Heart right ventricle (tissue), 16 donors: ENCODE results near the gene FASN. TPM values are rescaled to one million over a fixed set of nuclear protein-coding genes. Genes with fewer than 3 reads are reported as not detected.
A peak's percentile ranks its signal among the peaks of the same experiment; 100 is the strongest.

Experiments
- ATAC-seq, 8 donors: fragments of 200-7000 bp; cut with Tn5 transposase; one replicate each; pipeline ENCODE4 v1.9.1; 2020; ENCODE audit warnings: mild to moderate bottlenecking in 8 of 8, moderate library complexity in 8 of 8, moderate number of reproducible peaks in 1 of 8
- DNase-seq, 2 donors: peaks; one replicate each; pipeline ENCODE4 v3.0.0-alpha.2; 2020
- H3K27ac ChIP-seq, 10 donors: fragments of 200-600 bp; sonication (generic) in 2 of 10; one replicate each; pipeline versions ENCODE4 v1.5.0 to v1.8.0; 2020 to 2022; ENCODE audit warnings: mild to moderate bottlenecking in 3 of 10
- H3K27me3 ChIP-seq, 7 donors: fragments of 200-600 bp; one replicate each; pipeline ENCODE4 v1.8.0; 2021 to 2022; ENCODE audit warnings: mild to moderate bottlenecking in 2 of 7
- H3K36me3 ChIP-seq, 9 donors: fragments of 200-600 bp; sonication (generic) in 1 of 9; one replicate each; pipeline versions ENCODE4 v1.5.0 to v1.8.0; 2020 to 2022; ENCODE audit warnings: mild to moderate bottlenecking in 2 of 9
- H3K4me1 ChIP-seq, 9 donors: fragments of 200-600 bp; sonication (generic) in 1 of 9; one replicate each; pipeline versions ENCODE4 v1.5.0 to v1.8.0; 2020 to 2022; ENCODE audit warnings: mild to moderate bottlenecking in 4 of 9
- H3K4me3 ChIP-seq, 10 donors: fragments of 200-600 bp; sonication (generic) in 2 of 10; one replicate each; pipeline versions ENCODE4 v1.5.0 to v1.8.0; 2020 to 2022; ENCODE audit warnings: mild to moderate bottlenecking in 7 of 10, moderate library complexity in 2 of 10
- H3K9me3 ChIP-seq, 11 donors: fragments of 200-600 bp in 10 of 11; sonication (generic) in 2 of 11; one replicate each; pipeline versions ENCODE4 v1.5.0 to v1.8.0; 2013 to 2022; ENCODE audit warnings: mild to moderate bottlenecking in 2 of 11, control low read depth in 1 of 11, moderate library complexity in 1 of 11
- WGBS, 2 donors: extraction: QIAGEN DNeasy Blood & Tissue Kit; methylation state at CpG; one replicate each; pipeline ENCODE4 v1.1.7; 2013; ENCODE audit warnings: inconsistent platforms in 1 of 2; 5-methylcytosine and 5-hydroxymethylcytosine counted together
- intact Hi-C, 10 donors: fragments of 100-400 bp; cut with DNase I; formaldehyde crosslinking; loops; one replicate each; pipeline versions ENCODE4 v1.11.1 to v1.14.2; 2022
- polyA plus RNA-seq, 2 donors: library from polyadenylated mRNA; stranded (reverse); fragments of 200-250 nt; gene quantifications; one replicate each; pipeline ENCODE4 v1.2.3, GENCODE V29; 2013
- total RNA-seq, 10 donors: library from RNA; stranded (reverse); fragmentation: NEBNext Ultra II Directional in 3 of 10; extraction: Animal tissue kit (Norgen Biotek cat#: 25700) in 3 of 10; gene quantifications; one replicate each; pipeline versions ENCODE4 v1.2.1 to v1.2.4, GENCODE V29; 2021 to 2023
- TF ChIP-seq, protein P1 (sequence below), 9 donors: fragments of 200-600 bp; sonication (generic) in 2 of 9; IDR thresholded peaks; one replicate each; pipeline versions ENCODE4 v1.5.0 to v1.8.0; 2021 to 2022; ENCODE audit warnings: antibody characterized with exemption in 9 of 9, mild to moderate bottlenecking in 5 of 9, moderate library complexity in 1 of 9
- donor health status: Arrhythmogenic right ventricular cardiomyopathy.
- donor health status: ischemic (EF 13 %, LVEDD 7.1; RV severe dilation, severe dysfunction).
- donor health status: healthy with polysubstance abuse.
- donor health status: DM: no; HTN: yes; CAD: no.
- donor health status: DM: no; HTN: no; CAD: no.
- donor health status: ischemic (EF 25% LVEDD 6.9; RV normal size, moderate dysfunction).
- donor health status: ischemic (EF 25% LVEDD 5.7; RV mildly dilated, moderate dysfunction).
- donor health status: healthy.
- donor health status: DM: yes; HTN: yes; CAD: no.
- donor health status: Ischemic cardiomyopathy.
- donor health status: ischemic (EF 35%, LVEDD 5.7; RV mildly dilated, moderate dysfunction).
- donor health status: nonischemic (EF 11% LVEDD 7.7; RV severe dilation, severe dysfunction).
- donor health status: DM: yes; HTN: yes; CAD: no.
- donor health status: PGD.
- donor health status: ischemic (EF 29% LVEDD 5.4; RV normal size, mild dysfunction).
- donor health status: nonischemic (EF 23%, LVEDD 6.1; RV moderate dilation, normal function).

Gene FASN
- total and polyA plus RNA-seq, 12 donors: 9.0 to 62.4 (median 20.4) TPM

DNA sequence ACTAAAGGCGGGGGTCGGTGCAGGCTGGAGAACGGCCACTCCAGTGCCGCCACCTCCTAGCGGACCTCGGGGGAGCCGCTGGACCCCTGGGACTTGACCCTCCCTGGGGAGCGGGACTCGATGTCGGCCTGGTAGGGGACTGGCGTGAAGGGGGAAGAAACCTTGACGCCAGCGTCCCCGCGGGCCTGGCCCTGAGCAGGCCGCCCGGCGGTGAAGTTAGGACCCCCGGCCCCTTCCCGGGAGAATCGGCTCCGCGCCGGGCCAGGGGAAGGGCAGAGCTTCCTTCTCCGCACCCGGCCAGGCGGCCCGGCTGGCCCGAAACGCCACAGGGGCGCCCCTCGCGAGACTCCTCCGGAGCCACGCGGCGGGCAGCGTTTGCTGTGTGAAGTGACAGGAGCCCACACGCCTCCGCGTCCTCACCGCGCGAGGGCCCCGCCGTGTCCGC lies 32.8 kb downstream of the FASN start:
- Histone ChIP-seq H3K36me3 (peaks cover 0 to 40% (median 14%) of the 10 kb centered on the region in 9 donors), H3K27me3 (no peaks in the 10 kb centered on the region), H3K9me3 (no peaks in the 10 kb centered on the region), H3K4me3 (peak overlapping the region; percentile 61 to 100 (median 94)), H3K27ac (peak overlapping the region in 9 of 10 donors; percentile 72 to 97 (median 88)), H3K4me1 (peaks cover 17 to 31% (median 23%) of the 10 kb centered on the region in 9 donors)
- WGBS, 2 donors: 1% methylated on average over 45 to 47 of the region's 47 CpGs
- intact Hi-C loops: no loop called here
- DNase-seq: peak in 1 of 2 donors; percentile 29
- TF ChIP-seq, protein P1, sequence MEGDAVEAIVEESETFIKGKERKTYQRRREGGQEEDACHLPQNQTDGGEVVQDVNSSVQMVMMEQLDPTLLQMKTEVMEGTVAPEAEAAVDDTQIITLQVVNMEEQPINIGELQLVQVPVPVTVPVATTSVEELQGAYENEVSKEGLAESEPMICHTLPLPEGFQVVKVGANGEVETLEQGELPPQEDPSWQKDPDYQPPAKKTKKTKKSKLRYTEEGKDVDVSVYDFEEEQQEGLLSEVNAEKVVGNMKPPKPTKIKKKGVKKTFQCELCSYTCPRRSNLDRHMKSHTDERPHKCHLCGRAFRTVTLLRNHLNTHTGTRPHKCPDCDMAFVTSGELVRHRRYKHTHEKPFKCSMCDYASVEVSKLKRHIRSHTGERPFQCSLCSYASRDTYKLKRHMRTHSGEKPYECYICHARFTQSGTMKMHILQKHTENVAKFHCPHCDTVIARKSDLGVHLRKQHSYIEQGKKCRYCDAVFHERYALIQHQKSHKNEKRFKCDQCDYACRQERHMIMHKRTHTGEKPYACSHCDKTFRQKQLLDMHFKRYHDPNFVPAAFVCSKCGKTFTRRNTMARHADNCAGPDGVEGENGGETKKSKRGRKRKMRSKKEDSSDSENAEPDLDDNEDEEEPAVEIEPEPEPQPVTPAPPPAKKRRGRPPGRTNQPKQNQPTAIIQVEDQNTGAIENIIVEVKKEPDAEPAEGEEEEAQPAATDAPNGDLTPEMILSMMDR (IDR thresholded peaks at IDR 0.05): no peak
- peak in 5 of 8 donors; percentile 5 to 10 (median 7) for ATAC-seq

DNA sequence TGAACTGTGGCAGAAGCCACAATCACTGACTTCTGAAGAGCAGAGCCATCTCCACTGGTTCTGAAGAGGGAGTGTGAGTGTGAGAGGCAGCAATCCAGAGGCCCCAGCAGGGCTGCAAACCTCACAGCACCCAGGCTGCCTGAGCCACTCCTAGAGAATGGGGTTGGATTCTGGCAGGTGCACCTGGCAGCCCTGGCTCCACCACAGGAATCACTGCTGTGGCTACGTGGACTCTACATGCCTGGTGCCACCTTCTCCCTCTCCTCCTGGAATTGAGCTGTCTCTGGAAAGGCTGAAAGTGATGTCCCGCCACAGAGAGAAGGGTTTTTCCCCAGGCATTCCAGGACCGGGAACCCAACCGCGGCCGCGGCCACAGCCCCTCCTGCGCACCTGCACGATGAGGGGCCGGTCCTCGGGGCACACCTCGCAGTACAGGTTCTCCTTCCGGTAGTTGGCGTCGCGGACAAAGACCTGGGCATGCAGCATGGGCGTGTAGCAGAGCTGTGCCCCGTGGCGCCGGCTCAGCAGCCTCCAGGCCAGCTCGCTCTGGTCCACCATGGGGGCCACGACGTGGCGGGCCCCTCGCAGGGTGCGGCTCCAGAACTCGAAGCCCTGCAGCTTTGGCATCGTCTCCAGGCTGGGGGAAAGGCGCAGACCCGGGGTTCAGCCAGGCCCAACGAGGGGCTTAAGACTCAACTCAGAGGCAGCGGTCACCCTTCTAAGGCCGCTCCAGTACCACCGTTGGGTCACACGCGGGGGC lies 33.4 kb downstream of the FASN start:
- Histone ChIP-seq H3K4me3 (peak overlapping the region; percentile 61 to 100 (median 94)), H3K9me3 (no peaks in the 10 kb centered on the region), H3K36me3 (peaks cover 0 to 46% (median 14%) of the 10 kb centered on the region in 9 donors), H3K4me1 (peaks cover 17 to 31% (median 23%) of the 10 kb centered on the region in 9 donors), H3K27ac (peak overlapping the region in 9 of 10 donors; percentile 72 to 97 (median 88)), H3K27me3 (no peaks in the 10 kb centered on the region)
- 34 to 41% methylated on average over 35 to 36 of the region's 36 CpGs for WGBS, 2 donors
- TF ChIP-seq, protein P1 (IDR thresholded peaks at IDR 0.05): no peak
- intact Hi-C loops: no loop called here
- ATAC-seq (peak in 1 of 8 donors; percentile 2), DNase-seq (no peak)

- Histone ChIP-seq H3K36me3 (peaks cover 0 to 55% (median 18%) of the 10 kb centered on the region in 9 donors), H3K9me3 (no peaks in the 10 kb centered on the region), H3K4me1 (peaks cover 17 to 31% (median 23%) of the 10 kb centered on the region in 9 donors), H3K27me3 (no peaks in the 10 kb centered on the region), H3K4me3 (peak overlapping the region in 4 of 10 donors; percentile 94 to 99 (median 96)), H3K27ac (no peak overlapping the region)
- TF ChIP-seq, protein P1 (IDR thresholded peaks at IDR 0.05): no peak
- WGBS, 2 donors: 81 to 84% methylated on average over 20 of the region's 20 CpGs
- DNase-seq (peak in 1 of 2 donors; percentile 6), ATAC-seq (no peak)
- intact Hi-C loops: no loop called here
Observed at GRCh38 chr17:82063424-82064415, 34.3 kb downstream of the FASN start.

DNA sequence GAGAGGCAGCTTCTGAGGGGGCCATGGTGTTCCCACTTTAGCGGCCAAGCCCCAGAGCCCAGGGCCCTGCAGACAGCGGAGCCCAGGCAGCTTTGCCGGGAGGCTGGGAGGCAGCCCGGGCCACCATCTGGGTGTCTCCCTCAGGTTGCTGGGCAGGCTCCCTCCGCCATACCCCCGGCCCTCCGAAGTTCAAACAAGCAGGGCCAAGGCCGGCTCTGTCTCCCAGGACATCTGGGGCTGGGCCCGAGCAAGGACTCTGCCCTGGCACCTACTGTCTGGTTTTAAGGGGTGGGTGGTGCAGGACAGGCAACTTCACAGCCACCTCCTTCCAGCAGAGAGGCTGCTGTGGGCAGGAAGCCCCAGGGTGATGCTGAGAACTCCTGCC lies 35.1 kb downstream of the FASN start:
- Histone ChIP-seq H3K4me1 (peaks cover 17 to 31% (median 23%) of the 10 kb centered on the region in 9 donors), H3K4me3 (no peak overlapping the region), H3K9me3 (no peaks in the 10 kb centered on the region), H3K36me3 (peaks cover 0 to 62% (median 19%) of the 10 kb centered on the region in 9 donors), H3K27me3 (no peaks in the 10 kb centered on the region), H3K27ac (no peak overlapping the region)
- intact Hi-C loops: no loop called here
- DNase-seq: peak in 1 of 2 donors; percentile 2
- TF ChIP-seq, protein P1 (IDR thresholded peaks at IDR 0.05): no peak
- 92 to 95% methylated on average over 9 of the region's 9 CpGs for WGBS, 2 donors
- ATAC-seq: no peak
